Body of pancreas (tissue), 4 donors: Measurements from ENCODE around the gene ATP11A.

Experiments
- POLR2A ChIP-seq, 3 donors: fragments of 450-650 bp; IDR thresholded peaks; one replicate each; pipeline ENCODE4 v1.6.1; 2016; ENCODE audit warnings: antibody characterized with exemption in 3 of 3, mild to moderate bottlenecking in 2 of 3
- TF ChIP-seq, protein P1 (sequence below), 7 experiments: fragments of 450-650 bp in 4 of 7; fragments of 200-600 bp in 3 of 7; sonication (generic) in 3 of 7; IDR thresholded peaks; one replicate each; pipeline ENCODE4 v1.5.1; 2016 to 2019; ENCODE audit warnings: antibody characterized with exemption in 7 of 7

- TF ChIP-seq, protein P1, sequence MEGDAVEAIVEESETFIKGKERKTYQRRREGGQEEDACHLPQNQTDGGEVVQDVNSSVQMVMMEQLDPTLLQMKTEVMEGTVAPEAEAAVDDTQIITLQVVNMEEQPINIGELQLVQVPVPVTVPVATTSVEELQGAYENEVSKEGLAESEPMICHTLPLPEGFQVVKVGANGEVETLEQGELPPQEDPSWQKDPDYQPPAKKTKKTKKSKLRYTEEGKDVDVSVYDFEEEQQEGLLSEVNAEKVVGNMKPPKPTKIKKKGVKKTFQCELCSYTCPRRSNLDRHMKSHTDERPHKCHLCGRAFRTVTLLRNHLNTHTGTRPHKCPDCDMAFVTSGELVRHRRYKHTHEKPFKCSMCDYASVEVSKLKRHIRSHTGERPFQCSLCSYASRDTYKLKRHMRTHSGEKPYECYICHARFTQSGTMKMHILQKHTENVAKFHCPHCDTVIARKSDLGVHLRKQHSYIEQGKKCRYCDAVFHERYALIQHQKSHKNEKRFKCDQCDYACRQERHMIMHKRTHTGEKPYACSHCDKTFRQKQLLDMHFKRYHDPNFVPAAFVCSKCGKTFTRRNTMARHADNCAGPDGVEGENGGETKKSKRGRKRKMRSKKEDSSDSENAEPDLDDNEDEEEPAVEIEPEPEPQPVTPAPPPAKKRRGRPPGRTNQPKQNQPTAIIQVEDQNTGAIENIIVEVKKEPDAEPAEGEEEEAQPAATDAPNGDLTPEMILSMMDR (IDR thresholded peaks at IDR 0.05) = no peak
- TF ChIP-seq POLR2A (IDR thresholded peaks at IDR 0.05) = no peak
Measured at GRCh38 chr13:112911883-112912282, 222.0 kb downstream of the ATP11A start.
